PC-9 (cell line): ENCODE measurements around the gene AK8.

Experiments used
- EZH2 ChIP-seq: fragments of 200-600 bp; sonication (generic); IDR thresholded peaks from 2 replicates; pipeline ENCODE4 v1.8.0; 2017; ENCODE audit warnings: antibody characterized with exemption, low read depth
- TF ChIP-seq, protein P1 (sequence below): fragments of 200-600 bp; sonication (generic); conservative IDR thresholded peaks from 2 replicates; pipeline ENCODE4 v1.6.1; 2017; ENCODE audit warnings: mixed run types, antibody characterized with exemption, mild to moderate bottlenecking, moderate library complexity

DNA sequence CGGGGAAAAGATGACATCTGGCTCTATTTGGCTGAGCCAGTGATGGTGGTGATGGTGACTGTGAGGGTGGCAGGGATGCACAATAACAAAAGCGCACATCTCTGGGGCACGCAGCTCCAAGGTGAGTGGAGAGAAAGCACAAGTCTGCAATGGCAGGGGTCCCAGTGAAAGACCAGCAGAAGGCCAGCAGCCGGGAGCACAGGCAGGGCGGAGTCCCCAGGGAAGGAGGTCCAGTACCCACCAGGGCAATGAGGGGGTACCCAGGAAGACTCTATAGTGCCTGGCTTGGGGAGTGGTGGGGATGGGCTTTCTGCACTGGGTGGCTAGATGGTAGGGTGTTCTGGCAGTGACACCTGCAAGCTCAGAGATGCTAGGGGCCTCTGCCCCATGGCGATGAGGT, 69.4 kb downstream of the AK8 start:
- TF ChIP-seq, protein P1, sequence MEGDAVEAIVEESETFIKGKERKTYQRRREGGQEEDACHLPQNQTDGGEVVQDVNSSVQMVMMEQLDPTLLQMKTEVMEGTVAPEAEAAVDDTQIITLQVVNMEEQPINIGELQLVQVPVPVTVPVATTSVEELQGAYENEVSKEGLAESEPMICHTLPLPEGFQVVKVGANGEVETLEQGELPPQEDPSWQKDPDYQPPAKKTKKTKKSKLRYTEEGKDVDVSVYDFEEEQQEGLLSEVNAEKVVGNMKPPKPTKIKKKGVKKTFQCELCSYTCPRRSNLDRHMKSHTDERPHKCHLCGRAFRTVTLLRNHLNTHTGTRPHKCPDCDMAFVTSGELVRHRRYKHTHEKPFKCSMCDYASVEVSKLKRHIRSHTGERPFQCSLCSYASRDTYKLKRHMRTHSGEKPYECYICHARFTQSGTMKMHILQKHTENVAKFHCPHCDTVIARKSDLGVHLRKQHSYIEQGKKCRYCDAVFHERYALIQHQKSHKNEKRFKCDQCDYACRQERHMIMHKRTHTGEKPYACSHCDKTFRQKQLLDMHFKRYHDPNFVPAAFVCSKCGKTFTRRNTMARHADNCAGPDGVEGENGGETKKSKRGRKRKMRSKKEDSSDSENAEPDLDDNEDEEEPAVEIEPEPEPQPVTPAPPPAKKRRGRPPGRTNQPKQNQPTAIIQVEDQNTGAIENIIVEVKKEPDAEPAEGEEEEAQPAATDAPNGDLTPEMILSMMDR = no peak
- TF ChIP-seq EZH2 = no peak
